Peyer's patch (tissue), 4 donors: ENCODE results near the gene THUMPD2.

ENCODE experiments used
- POLR2A ChIP-seq, 2 donors: fragments of 450-650 bp; IDR thresholded peaks; one replicate each; pipeline ENCODE4 v1.5.1; 2017; ENCODE audit warnings: antibody characterized with exemption in 2 of 2, mild to moderate bottlenecking in 2 of 2, moderate library complexity in 2 of 2
- TF ChIP-seq, protein P1 (sequence below), 6 experiments: fragments of 450-650 bp in 4 of 6; fragments of 200-600 bp in 2 of 6; sonication (generic) in 1 of 6; IDR thresholded peaks; one replicate each; pipeline ENCODE4 v1.5.1; 2017 to 2019; ENCODE audit warnings: antibody characterized with exemption in 6 of 6, mild to moderate bottlenecking in 3 of 6, moderate library complexity in 1 of 6

DNA sequence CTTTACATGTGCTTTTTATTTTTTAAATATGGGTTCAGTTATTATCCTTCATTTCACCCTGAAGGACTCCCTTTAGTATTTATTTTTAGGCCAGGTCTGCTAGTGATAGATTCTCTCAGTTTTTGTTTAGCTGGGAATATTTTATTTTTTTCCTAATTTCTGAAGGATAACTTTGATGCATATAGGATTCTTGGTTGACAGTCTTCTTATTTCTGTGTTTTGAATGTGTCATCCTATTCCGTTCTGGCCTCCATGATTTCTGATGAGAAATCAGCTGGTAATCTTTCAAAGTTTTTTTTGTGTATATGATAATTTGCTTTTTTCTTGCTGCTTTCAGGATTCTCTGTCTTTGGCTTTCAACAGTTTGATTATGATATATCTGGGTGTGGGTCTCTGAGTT is 77.9 kb downstream of the THUMPD2 start:
- TF ChIP-seq, protein P1, sequence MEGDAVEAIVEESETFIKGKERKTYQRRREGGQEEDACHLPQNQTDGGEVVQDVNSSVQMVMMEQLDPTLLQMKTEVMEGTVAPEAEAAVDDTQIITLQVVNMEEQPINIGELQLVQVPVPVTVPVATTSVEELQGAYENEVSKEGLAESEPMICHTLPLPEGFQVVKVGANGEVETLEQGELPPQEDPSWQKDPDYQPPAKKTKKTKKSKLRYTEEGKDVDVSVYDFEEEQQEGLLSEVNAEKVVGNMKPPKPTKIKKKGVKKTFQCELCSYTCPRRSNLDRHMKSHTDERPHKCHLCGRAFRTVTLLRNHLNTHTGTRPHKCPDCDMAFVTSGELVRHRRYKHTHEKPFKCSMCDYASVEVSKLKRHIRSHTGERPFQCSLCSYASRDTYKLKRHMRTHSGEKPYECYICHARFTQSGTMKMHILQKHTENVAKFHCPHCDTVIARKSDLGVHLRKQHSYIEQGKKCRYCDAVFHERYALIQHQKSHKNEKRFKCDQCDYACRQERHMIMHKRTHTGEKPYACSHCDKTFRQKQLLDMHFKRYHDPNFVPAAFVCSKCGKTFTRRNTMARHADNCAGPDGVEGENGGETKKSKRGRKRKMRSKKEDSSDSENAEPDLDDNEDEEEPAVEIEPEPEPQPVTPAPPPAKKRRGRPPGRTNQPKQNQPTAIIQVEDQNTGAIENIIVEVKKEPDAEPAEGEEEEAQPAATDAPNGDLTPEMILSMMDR (IDR thresholded peaks at IDR 0.05): no peak
- no peak for TF ChIP-seq POLR2A (IDR thresholded peaks at IDR 0.05)
